Testis (tissue), 2 donors: ENCODE data around the gene MYBPHL.

Source experiments
- CTCF ChIP-seq, 3 experiments: fragments of 450-650 bp in 2 of 3; fragments of 200-600 bp in 1 of 3; sonication (generic) in 1 of 3; IDR thresholded peaks; one replicate each; pipeline ENCODE4 v1.5.1; 2016 to 2019; ENCODE audit warnings: antibody characterized with exemption in 3 of 3, mild to moderate bottlenecking in 2 of 3, moderate library complexity in 1 of 3
- POLR2A ChIP-seq: fragments of 450-650 bp; IDR thresholded peaks from one replicate; pipeline ENCODE4 v1.6.1; 2017; ENCODE audit warnings: antibody characterized with exemption, mild to moderate bottlenecking, moderate library complexity

GRCh38 chr1:109347511-109347910 is 40.7 kb upstream of the MYBPHL start:
- no peak for TF ChIP-seq CTCF (IDR thresholded peaks at IDR 0.05)
- TF ChIP-seq POLR2A, result no peak
